Central memory CD8-positive, alpha-beta T cell (primary cell): ENCODE measurements around the gene RNF183.
"Not testable (repeated sequence)": the region's sequence is repeated elsewhere in the genome, so short reads cannot be mapped to it uniquely, and the experiment has no call there.

ENCODE experiments used
- ATAC-seq: fragments of 150-1000 bp; cut with Tn5 transposase; replicated peaks from 2 replicates; pipeline ENCODE4 v1.10.0; 2022; ENCODE audit warnings: mild to moderate bottlenecking, moderate FRiP score, moderate number of reproducible peaks; ENCODE audit not compliant: poor library complexity, severe bottlenecking; ENCODE audit errors: extremely low read depth
- DNase-seq, 2 donors: peaks; one replicate each; pipeline ENCODE4 v3.0.0; 2021; ENCODE audit warnings: low spot score in 2 of 2
- H3K27ac Mint-ChIP-seq: one replicate; pipeline ENCODE4 v1.8.0; 2022; ENCODE audit warnings: low read depth, mild to moderate bottlenecking, moderate library complexity, mixed read lengths
- H3K27me3 Mint-ChIP-seq: one replicate; pipeline ENCODE4 v1.8.0; 2022; ENCODE audit warnings: mixed read lengths
- H3K36me3 Mint-ChIP-seq: one replicate; pipeline ENCODE4 v1.8.0; 2022; ENCODE audit warnings: mild to moderate bottlenecking, moderate library complexity, mixed read lengths; ENCODE audit not compliant: insufficient read depth
- H3K4me1 Mint-ChIP-seq: one replicate; pipeline ENCODE4 v1.8.0; 2022; ENCODE audit warnings: mixed read lengths
- H3K4me3 Mint-ChIP-seq: one replicate; pipeline ENCODE4 v1.8.0; 2022; ENCODE audit warnings: mild to moderate bottlenecking, moderate library complexity, mixed read lengths
- H3K9me3 Mint-ChIP-seq: one replicate; pipeline ENCODE4 v1.8.0; 2022; ENCODE audit warnings: mixed read lengths

Gene RNF183

DNA sequence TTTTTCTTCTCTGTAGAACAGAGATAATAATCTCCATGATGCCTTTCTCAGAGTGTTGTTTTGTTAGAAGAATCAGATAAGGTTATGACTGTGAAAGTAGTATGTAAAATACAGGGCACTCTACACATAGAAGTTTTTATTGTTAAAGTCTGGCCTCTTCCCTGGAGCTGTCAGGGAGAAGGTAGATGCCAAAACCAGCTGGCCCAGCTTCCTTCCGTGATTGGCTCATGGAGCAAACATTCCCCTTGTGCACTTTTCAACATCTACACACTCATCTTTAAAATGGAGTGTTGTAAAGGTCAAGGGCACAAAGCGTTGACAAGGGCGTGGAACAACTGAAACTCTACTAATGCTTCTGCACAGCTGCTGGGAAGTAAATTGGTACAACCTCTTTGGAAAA lies 7.4 kb upstream of the RNF183 start:
- ATAC-seq = no peak
- Mint-ChIP-seq H3K36me3 (no peaks in the 10 kb centered on the region), H3K9me3 (no peaks in the 10 kb centered on the region), H3K4me1 (no peaks in the 10 kb centered on the region), H3K27me3 (peaks cover 9% of the 10 kb centered on the region), H3K27ac (no peak overlapping the region), H3K4me3 (no peak overlapping the region)
- no peak for DNase-seq

DNA sequence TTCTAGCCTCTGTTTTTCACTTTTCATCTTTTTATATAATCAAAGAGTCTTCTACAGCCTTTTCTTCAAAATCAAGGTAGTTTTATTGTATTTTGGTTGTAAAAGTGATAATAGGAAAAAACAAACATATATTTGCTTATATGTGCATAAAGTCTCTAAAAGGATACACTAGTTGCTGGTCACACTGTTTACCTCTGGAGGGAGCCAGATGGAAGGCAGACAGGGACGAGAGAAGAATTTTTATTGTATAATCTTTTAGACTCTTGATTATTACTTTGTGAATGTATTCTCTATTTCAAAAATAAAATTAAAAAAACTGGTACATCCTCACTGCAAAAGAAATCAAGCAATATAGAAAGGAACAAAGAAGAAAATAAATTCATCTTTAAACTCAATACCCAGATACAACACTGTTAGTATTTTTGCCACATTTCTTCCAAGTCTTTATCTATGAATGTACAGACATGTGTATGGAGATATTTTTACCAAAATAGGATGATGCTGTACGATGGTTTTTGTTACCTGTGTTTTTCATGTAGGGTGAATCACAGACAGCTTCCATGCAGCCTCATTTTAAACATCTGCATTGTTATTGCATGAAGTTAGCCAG lies 6.1 kb upstream of the RNF183 start:
- Mint-ChIP-seq H3K9me3 (no peaks in the 10 kb centered on the region), H3K4me3 (no peak overlapping the region), H3K27ac (no peak overlapping the region), H3K36me3 (no peaks in the 10 kb centered on the region), H3K4me1 (no peaks in the 10 kb centered on the region), H3K27me3 (no peaks in the 10 kb centered on the region)
- DNase-seq = no peak
- ATAC-seq = no peak

DNA sequence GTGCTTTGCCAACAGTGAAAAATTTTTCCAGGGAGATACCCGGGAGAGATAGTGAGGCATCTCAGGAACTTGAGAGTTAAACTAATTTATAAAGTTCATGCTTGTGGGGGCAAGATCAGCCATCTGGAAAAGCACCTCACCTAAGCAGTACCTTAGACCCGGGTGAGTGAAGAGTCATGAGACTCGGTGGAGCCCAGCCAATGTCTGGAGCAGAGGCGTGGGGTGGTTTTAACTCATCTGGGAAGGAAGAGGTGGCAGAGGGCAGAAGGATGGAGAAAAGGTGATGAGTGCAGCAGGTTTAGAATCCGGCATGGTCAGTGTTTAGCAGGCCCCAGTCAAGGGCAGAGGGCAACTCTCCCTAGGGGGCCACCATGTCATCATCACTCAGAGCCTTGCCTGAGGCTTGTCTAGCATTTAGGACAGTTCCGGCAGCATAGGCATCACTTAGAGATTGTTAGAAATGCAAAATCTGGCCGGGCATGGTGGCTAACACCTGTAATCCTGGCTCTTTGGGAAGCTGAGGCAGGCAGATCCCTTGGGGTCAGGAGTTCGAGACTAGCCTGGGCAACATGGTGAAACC lies 4.3 kb upstream of the RNF183 start:
- ATAC-seq (no peak), DNase-seq (no peak)
- Mint-ChIP-seq H3K27me3 (peaks cover 11% of the 10 kb centered on the region), H3K4me1 (no peaks in the 10 kb centered on the region), H3K27ac (no peak overlapping the region), H3K4me3 (no peak overlapping the region), H3K36me3 (no peaks in the 10 kb centered on the region), H3K9me3 (no peaks in the 10 kb centered on the region)

DNA sequence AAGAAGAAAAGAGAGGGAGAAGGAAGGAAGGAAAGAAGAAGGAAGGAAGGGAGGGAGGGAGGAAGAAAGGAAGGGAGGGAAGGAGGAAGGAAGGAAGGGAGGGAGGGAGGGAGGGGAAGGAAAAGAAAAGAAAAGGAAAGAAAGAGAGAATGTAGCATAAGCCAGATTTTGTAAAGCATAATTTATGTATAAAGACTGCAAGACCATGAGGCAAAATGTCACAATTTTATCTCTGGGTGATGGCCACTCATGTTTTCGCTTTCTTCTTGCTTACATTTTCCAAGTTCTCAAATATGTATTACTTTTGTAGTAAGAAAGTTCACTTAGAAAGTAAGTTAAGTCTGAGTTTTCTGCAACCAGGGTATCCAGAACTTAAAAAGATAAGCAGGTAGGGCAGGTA lies 3.4 kb upstream of the RNF183 start:
- ATAC-seq (no peak), DNase-seq (no peak)
- Mint-ChIP-seq H3K27ac (no peak overlapping the region), H3K4me3 (no peak overlapping the region), H3K27me3 (peaks cover 20% of the 10 kb centered on the region), H3K9me3 (no peaks in the 10 kb centered on the region), H3K36me3 (no peaks in the 10 kb centered on the region), H3K4me1 (no peaks in the 10 kb centered on the region)

DNA sequence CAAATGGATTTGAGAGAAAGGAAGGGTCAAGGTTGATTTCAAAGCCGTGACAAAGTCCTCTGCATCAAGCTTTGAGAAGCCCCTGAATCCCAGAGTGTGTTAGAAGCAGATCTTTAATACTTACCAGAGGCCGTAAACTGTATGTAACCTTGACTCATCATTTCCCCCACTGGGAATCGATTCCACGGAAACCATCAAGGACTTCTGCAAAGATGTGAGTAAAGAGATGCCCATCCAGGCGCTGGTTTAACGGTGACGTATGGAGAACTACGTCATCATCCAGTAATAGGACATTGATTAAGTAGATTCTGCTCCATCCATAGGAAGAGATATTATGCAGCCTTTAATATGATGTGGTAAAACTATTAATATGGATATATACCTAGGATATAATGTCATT lies 1.6 kb downstream of the RNF183 start:
- Mint-ChIP-seq H3K27ac (no peak overlapping the region), H3K9me3 (no peaks in the 10 kb centered on the region), H3K4me3 (no peak overlapping the region), H3K27me3 (peaks cover 36% of the 10 kb centered on the region), H3K4me1 (no peaks in the 10 kb centered on the region), H3K36me3 (no peaks in the 10 kb centered on the region)
- DNase-seq = no peak
- ATAC-seq = no peak

DNA sequence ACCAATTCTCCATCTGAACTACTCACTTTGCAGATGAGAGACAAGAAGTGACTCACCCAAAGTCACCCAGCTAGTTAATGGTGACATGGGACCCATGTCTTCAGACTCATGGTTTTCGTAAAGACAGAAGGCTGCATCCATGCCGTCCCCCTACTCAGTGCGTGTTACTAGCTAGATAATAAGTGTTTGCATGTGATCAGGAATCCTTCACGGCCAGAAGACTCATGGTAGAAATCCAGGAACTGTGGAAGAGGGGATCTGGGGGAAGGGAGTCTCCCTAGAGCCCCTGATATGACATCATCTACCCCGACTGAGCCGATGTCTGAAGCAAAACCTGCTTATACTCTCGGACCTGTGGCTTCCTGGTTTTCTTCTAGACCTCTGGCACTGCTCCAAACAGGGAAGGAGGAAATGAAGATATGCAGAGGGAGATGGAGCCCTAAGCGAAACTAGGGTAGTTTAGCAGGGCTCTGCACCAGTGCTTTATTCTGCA lies 3.3 kb downstream of the RNF183 start:
- no peak overlapping the region for H3K4me3 Mint-ChIP-seq
- ATAC-seq (no peak), DNase-seq (no peak)
- H3K4me1 Mint-ChIP-seq = no peaks in the 10 kb centered on the region
- H3K27me3 Mint-ChIP-seq = peaks cover 36% of the 10 kb centered on the region
- no peaks in the 10 kb centered on the region for H3K36me3 Mint-ChIP-seq
- H3K27ac Mint-ChIP-seq = no peak overlapping the region
- H3K9me3 Mint-ChIP-seq = no peaks in the 10 kb centered on the region

DNA sequence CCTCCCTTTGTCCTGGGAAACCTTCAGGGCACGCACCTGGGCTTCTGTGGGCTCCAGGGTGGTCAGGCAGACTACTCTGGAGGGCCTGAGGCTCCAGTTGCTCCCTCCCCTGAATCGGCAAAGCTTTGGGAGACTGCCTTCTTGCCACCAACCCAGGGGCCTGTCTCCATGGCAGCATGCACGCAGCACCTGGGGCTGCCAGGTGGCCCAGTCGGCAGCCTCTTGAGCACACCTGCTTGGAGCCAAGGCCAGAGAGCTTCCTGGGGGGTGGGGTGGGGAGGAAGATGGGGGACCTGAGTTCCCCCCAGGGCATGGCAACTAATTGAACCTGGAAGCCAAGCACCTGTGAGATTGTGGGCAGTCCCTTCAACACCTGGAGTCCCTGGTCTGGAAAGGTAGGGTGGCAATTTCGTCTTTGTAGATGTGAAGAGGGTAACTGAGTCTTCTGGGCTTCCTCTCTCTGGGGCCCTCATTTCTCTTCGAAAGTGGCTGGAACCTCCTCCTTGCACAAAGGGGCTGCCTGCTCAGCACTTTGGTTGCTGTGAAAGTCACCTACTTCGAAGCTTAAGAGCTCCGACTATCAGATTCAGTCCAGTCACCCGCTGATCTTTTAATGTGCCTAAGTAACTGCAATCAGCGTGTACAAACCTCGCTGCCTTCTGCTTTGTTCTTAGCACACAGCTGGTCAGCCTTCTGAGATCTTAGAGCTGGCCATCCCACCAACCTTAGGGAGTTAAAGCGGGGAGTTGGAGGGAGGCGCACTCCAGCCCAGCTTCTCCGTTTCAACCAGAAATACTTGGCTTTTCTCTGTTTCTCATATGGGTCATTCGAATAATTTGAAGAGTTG lies 4.0 kb downstream of the RNF183 start:
- no peak for ATAC-seq
- H3K36me3 Mint-ChIP-seq = no peaks in the 10 kb centered on the region
- no peak overlapping the region for H3K4me3 Mint-ChIP-seq
- H3K4me1 Mint-ChIP-seq = no peaks in the 10 kb centered on the region
- H3K27ac Mint-ChIP-seq = peak overlapping the region; percentile 55
- DNase-seq = no peak
- H3K9me3 Mint-ChIP-seq = no peaks in the 10 kb centered on the region
- peaks cover 36% of the 10 kb centered on the region for H3K27me3 Mint-ChIP-seq

DNA sequence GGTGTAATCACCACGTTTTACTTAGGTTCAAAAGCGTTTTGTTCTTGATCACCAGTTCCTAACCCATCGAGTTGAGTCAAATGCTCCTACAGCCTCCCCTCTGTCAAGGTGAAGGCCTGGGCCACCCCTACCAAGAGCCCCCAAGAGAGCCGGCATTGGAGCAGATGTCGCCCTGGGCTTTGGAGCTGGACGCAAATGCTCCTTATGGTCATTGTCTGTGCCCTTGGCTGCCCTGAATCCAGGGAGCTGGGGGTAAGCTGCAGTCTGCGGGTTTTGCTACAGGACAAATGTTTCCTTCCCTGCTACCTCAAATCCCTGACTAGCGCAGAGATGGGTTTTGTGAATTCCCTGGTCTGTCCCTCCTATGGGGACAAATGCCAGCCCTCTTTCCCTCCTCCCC lies 4.9 kb downstream of the RNF183 start:
- peaks cover 33% of the 10 kb centered on the region for H3K27me3 Mint-ChIP-seq
- H3K27ac Mint-ChIP-seq = peak overlapping the region; percentile 55
- H3K36me3 Mint-ChIP-seq = peaks cover 2% of the 10 kb centered on the region
- no peak overlapping the region for H3K4me3 Mint-ChIP-seq
- no peaks in the 10 kb centered on the region for H3K4me1 Mint-ChIP-seq
- ATAC-seq = no peak
- H3K9me3 Mint-ChIP-seq = no peaks in the 10 kb centered on the region
- no peak for DNase-seq

DNA sequence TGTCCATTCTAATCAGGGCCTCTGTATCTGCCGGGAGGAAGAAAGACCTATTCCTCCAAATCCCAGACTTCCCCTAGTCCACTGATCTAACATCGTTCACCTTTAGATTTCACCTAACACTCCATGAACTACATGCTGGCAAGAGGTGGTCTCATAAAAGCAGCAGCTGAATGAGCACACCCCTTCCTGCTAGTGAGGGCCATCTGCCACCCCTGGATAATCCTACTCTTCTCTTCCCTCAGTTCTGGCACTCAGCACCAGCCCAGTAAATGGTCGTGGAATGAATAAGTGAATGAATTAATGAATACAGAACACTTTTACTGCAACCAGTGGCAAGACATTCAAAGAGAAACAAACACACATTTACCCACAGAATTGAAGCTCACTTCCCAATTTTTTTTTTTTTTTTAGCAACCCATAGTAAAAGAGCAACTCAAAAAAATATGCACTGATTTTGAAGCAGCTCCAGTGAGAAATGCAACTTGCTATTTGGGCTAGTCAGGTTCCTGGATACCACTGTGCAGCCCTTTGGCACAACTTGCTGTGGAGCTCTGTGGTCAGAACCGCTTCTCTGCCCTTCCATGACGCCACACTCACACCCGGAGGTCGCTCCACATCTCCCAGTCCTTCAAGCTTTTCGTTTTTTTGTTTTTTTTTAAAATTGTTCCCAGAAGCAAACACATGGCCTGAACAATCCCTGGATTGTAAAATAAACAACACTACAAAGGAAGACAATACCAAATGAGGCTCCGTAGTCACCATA lies 6.2 kb downstream of the RNF183 start:
- H3K27ac Mint-ChIP-seq = no peak overlapping the region
- DNase-seq = no peak
- ATAC-seq = no peak
- H3K4me1 Mint-ChIP-seq = no peaks in the 10 kb centered on the region
- peaks cover 20% of the 10 kb centered on the region for H3K27me3 Mint-ChIP-seq
- H3K4me3 Mint-ChIP-seq = no peak overlapping the region
- peaks cover 12% of the 10 kb centered on the region for H3K36me3 Mint-ChIP-seq
- no peaks in the 10 kb centered on the region for H3K9me3 Mint-ChIP-seq

DNA sequence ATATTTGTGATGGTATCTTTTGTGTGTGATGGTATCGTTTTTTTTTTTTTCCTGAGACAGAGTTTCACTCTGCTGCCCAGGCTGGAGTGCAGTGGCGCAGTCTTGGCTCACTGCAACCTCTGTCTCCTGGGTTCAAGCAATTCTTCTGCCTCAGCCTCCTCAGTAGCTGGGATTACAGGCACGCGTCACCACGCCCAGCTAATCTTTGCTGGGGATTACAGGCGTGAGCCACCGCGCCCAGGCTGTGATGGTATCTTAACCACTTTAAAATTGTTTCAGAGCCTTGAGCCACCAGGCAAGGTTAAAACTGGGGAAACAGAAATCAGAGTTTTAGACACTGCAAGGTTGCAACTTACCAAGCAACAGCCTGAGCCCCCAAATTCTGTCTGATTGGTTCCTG lies 6.9 kb downstream of the RNF183 start:
- not testable (repeated sequence) for H3K27ac Mint-ChIP-seq, H3K9me3 Mint-ChIP-seq, H3K4me3 Mint-ChIP-seq, H3K4me1 Mint-ChIP-seq, DNase-seq, ATAC-seq
- peaks cover 17% of the 10 kb centered on the region for H3K36me3 Mint-ChIP-seq
- H3K27me3 Mint-ChIP-seq = peaks cover 14% of the 10 kb centered on the region

DNA sequence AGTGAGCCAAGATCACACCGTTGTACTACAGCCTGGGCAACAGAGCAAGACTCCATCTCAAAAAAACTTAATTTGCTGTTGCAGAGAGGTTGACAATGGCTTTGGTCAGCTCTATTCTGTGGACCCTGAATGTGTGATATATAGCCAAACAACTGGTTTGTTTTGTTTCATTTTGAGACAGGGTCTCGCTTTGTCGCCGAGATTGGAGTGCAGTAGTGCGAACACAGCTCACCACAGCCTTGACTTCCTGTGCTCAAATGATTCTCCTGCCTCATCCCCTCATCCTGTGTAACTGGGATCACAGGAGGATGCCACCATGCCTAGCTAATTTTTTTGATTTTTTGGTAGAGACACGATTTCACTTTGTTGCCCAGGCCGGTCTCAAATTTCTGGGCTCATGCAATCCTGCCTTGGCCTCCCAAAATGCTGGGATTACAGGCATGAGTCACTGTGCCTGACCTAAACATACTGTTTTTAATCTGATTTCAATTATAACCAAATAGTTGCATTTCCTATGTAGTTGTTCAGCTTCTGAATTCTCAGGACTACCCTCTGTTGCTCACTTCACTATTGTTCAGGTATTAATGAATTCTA lies 9.8 kb downstream of the RNF183 start:
- H3K27me3 Mint-ChIP-seq = no peaks in the 10 kb centered on the region
- H3K9me3 Mint-ChIP-seq = no peaks in the 10 kb centered on the region
- DNase-seq (no peak), ATAC-seq (no peak)
- H3K4me1 Mint-ChIP-seq = no peaks in the 10 kb centered on the region
- H3K36me3 Mint-ChIP-seq = peaks cover 40% of the 10 kb centered on the region
- peak overlapping the region; percentile 13 for H3K27ac Mint-ChIP-seq
- H3K4me3 Mint-ChIP-seq = no peak overlapping the region

DNA sequence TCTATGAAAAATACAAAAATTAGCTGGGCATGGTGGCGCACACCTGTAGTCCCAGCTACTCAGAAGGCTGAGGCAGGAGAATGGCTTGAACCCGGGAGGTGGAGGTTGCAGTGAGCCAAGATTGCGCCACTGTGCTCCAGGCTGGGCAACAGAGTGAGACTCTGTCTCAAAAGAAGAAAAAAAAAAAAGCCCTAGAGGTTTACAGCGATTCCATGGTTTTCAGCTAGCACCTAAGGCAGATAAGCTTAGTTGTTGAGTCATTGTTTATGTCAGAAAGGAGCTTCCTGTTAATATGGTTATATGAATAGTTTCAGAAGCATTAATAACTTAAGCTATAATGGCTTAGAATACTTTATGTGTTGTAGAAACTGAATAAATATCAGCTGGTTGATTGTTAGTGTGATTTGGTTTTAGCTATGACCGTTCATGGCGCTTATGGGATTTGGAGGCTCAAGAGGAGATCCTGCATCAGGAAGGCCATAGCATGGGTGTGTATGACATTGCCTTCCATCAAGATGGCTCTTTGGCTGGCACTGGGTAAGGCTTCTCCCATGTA lies 13.0 kb downstream of the RNF183 start:
- Mint-ChIP-seq H3K27ac (no peak overlapping the region), H3K36me3 (peaks cover 64% of the 10 kb centered on the region), H3K4me1 (no peaks in the 10 kb centered on the region), H3K27me3 (no peaks in the 10 kb centered on the region), H3K4me3 (no peak overlapping the region), H3K9me3 (no peaks in the 10 kb centered on the region)
- ATAC-seq (no peak), DNase-seq (no peak)
